RPMI7951 (cell line): ENCODE results near the gene DYSF. TPM values are rescaled to one million over a fixed set of nuclear protein-coding genes. Genes with fewer than 3 reads are reported as not detected.

ENCODE experiments used
- DNase-seq: peaks from one replicate; pipeline ENCODE4 v3.0.0-alpha.2; 2012; ENCODE audit warnings: low read depth
- total RNA-seq: library from RNA; depleted of rRNA; stranded (reverse); fragments of >200 nt; shearing (Covaris generic); gene quantifications from 2 replicates; pipeline ENCODE4 v1.2.3, GENCODE V29; 2014

Gene DYSF
- total RNA-seq, 1 experiment from 2014 or later: 1.2 TPM

DNA sequence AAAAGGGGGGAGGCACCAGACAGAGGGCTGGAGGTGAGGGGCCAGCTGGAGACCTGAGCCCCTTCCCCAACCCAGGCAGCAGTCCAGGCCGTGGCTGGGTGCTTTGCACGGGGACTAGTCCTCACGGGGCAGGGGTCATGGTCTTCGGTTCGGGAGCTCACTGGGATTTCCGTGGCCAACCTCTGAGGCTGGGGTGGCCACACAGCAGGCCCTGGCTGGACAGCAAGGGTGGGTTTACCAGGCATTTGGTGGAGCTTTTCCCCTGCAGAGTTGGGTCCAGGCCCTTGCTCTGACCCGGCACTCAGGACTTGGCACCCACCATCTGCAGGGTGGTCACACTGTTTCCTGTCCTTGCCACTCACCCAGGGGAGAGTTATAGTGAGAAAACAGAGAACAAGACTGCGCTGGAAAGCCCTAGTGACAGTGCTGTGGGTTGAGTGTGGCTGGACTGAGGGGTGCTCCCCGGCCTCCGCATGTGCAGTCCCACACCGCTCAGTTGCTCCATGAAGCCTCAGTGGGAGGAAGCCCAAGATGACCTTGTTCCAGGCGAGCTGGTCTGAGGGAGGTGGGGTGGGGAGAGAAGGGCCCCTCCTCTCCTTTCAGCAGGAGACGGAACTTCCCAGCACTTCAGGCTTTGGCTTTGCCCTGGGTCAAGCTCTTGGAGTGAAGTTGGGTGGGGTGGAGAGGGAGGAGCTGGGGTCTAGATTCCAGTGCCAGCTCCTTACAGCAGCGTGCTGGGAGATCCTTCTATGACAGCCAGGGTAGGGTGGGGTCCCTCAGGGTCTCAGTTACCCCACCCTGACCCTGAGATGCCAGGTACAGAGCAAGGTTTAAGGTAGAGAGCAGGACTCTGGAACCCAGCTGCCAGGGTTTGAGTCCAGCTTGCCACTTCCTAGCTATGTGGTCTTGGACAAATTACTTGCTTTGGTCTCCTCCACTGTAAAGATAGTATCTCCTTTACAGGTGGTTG lies 219.8 kb downstream of the DYSF start:
- no peak for DNase-seq

DNA sequence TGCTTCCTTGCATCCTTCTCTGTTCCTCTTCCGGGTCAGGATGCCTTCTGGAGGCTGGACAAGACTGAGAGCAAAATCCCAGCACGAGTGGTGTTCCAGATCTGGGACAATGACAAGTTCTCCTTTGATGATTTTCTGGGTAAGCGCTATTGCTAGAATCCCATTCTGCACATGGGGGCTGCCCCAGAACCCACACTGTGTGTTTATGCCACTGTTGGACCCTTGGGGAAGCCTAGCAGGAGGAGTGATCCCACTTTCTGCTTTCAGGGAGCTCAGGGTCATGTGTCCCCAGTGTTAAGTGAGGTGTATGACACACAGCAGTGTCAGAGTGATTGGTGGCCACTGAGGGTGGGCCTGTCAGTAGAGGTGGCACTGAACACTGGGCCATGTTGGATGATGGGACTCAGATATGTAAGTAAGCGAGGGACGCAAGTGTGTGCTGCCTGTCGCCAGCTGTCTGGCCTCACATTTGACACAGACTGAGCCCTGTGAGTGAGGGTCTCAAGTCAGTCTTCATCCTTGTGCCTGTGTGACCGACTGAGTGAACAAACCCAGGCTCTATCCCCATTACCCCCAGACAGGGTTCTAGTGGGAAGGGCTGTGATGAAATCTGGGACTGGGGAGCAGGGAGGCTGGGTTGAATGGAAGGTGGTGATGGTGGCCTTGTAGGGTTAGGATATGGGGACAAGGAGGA lies 220.9 kb downstream of the DYSF start:
- DNase-seq: no peak

DNA sequence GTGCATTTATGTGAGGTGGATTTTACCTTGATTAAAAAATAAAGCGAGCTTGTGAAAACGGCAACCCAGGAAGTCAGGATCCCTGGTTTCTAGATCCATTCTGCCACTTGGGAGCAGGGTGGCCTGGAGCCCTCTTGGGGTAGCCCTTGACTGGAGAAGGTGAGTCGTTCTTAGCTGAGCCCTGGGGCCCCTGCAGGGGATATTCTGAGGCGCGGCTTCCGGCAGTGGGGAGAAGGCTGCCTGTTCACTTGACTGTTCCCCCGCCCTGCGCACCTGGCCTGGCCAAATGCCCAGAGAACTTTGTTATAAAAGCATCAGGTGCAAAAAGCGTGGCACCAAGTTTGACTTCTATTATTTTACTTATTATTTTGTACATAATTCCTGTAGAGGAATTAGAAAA lies 221.9 kb downstream of the DYSF start:
- DNase-seq: no peak

DNA sequence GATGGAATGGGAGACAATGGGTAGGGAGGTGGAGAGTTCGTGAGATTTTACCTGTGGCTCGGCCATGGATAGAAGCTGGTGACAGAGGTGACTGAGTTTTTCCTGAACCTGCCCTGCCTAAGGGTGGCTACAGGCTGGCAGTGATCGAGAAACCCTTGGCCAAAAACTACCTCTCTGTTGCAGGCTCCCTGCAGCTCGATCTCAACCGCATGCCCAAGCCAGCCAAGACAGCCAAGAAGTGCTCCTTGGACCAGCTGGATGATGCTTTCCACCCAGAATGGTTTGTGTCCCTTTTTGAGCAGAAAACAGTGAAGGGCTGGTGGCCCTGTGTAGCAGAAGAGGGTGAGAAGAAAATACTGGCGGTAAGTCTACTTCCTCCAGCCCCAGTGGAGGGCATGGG lies 225.5 kb downstream of the DYSF start:
- DNase-seq: no peak

DNA sequence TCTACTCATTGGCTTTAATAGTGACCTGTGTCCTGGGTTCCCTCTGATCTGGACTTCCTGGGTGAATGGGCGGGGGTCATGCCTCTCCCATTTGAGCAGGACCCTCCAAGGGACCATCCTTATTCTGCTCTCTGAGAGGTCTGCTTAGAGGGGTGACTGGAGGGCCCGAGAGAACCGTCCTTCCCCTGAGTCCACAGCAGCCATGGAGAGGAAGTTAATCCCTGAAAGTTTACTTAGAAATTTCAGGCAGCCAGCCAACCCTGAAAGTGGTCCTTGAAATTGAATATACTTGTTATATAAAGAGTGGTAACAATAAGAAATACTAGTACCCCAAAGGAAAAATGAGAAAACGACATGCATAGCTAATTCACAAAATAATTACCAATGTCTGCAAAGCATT lies 226.1 kb downstream of the DYSF start:
- no peak for DNase-seq

DNA sequence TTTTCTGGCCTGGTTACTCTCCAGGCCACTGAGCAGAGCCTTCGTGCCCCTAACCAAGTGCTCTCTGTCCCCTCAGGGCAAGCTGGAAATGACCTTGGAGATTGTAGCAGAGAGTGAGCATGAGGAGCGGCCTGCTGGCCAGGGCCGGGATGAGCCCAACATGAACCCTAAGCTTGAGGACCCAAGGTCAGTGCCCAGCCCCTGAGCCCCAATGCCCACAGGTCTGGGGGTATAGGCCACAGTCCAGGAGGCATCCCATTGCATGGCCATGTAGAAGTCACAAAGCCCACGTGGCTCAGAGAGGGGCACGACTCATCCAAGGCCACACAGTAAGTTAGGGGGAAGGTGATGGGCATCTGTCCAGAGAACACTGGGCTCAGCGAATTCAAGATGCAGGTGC lies 227.6 kb downstream of the DYSF start:
- DNase-seq: no peak

DNA sequence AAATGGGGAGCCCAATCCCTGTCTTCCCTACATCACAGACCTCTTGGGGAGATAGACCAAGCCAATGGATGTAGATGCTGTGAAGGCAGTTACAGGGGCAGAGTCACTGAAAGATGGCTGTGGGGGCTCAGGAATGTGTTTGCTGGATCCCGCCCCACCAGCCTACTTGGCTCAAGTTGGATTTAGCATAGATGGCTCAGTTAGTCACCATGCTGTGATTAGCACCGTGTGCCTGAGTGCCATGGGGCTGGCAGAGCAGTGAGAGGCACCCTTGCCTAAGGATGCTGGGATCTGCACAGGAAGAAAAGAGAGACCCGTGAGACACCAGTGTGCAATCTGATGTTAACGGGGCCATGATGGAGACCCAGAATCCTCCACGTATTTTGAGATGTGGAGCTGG lies 228.3 kb downstream of the DYSF start:
- no peak for DNase-seq

DNA sequence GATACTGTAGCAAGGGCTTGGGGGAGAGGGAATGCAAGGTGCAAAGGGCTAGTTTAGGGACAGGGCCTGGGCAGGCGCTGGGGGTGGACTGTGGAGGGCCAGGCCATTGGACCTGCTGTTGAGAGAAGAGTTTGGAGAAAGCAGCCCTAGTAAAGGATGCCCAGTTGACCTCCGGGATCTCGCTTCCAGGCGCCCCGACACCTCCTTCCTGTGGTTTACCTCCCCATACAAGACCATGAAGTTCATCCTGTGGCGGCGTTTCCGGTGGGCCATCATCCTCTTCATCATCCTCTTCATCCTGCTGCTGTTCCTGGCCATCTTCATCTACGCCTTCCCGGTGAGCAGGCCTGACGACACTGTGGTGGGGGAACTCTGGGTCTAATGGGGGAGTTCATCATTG lies 229.0 kb downstream of the DYSF start:
- DNase-seq: no peak

DNA sequence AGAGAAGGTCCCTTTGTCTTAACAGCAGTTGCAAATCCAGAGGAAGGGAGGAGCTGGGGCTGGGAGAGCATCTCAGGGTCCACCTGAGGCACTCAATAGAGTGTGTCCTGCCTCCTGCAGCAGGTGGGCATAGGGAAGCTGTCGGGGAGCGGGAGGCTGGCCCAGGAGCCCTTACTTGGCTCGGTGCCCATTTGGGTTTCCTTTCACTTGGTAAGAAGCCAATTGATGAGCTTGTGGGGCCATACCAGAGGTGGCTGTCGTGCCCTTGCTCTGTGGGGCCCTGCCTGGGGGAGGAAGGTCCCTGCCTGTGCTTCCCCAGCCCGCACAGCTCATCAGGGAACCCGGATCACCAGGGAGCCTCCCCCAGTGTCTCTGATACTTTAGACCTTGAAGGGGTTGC lies 229.7 kb downstream of the DYSF start:
- DNase-seq: no peak

DNA sequence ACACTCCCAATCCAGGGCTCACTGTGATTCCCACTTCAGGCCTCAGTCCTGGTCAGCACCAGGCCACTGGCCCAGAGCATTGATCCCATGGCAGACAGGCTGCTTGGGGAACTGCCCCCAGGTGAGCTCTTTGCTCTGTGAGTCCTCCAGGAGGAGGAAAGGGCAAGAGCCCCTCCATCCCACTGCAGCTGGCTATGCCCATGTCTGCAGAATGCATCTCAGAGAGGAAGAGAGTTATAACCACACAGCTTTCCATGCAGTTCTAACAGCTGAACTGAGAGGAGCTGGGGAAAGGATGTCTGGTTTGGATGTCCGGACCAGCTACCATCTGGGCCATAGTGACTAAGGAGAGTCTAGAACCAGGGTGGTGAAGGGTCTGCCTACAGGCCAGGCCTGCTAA lies 230.3 kb downstream of the DYSF start:
- no peak for DNase-seq

DNA sequence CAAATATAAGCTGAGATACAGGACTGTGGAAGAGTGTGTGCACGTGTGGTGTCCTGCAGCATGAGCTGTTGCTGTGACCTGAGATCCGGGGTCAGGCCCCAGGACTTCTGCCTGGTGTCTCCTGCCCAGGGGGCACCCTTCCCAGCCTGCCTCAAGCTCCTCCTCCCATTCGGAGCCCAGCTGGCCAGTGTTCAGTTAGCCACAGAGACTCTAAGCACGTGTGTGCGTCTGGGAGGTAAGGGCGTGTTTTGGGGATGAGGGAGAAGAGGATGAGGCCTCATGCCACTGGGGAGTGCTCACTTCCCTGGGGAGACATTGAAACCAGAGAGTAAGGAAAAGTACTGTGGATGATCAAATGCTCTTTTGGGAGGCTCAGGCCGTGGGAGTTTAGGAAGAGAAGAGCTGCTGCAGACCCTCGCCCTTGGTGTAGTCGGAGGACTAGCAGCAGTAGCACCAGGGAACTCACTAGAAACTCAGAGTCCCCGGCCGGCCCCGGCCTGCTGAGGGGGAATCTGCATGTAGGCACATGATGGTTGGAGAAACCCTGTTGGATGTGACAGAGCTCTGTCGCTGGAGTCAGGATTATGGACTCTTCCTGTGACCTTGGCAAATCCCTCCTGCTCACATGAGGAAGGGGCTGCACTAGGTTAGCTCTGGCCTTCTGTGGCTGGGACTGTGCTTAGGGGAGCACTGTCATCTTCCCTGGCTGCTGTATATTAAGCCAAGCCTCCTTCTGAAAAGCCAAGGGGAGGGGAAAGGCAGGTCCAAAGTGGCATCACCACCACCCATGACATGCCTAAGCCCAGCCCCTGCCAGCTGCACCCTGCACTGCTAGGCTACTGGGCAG lies 231.1 kb downstream of the DYSF start:
- DNase-seq: no peak

DNA sequence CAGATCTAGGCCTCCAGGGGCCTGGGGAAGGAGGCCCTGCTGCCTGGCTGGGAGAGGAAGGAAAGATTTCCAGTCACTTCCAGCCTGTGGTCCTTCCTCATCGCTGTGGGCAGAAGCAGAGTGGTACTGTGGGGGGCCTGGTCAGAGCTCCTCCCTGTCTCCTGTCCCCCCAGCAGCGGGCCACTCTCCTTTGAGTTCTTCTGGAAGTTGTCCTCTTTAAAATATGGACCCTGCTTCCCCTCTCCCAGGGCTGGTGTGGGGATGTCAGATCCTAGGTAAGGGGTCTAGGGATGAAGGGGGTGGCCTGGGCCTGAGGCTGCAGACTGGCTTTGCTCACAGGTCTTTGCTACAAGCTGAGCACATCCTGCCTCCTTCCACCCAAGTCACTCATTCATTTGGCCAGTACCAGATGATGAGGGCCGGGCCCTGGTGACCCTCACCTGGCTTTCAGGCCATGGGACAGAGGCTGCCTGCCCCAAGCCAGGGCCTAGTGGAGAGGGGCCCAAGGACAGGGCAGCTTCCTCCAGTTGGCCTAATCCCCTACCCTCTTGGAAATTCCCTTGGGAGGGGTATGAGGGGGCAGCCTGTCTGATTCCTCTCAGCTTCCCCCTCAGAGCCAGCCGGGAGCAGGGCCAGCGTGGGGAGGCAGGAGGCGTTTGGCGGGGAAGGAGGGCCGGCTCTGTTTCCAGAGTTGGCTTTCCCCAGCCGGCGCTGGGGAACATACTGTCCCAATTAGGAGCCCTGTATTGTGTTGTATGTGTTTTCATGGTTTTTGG lies 231.9 kb downstream of the DYSF start:
- DNase-seq: no peak

DNA sequence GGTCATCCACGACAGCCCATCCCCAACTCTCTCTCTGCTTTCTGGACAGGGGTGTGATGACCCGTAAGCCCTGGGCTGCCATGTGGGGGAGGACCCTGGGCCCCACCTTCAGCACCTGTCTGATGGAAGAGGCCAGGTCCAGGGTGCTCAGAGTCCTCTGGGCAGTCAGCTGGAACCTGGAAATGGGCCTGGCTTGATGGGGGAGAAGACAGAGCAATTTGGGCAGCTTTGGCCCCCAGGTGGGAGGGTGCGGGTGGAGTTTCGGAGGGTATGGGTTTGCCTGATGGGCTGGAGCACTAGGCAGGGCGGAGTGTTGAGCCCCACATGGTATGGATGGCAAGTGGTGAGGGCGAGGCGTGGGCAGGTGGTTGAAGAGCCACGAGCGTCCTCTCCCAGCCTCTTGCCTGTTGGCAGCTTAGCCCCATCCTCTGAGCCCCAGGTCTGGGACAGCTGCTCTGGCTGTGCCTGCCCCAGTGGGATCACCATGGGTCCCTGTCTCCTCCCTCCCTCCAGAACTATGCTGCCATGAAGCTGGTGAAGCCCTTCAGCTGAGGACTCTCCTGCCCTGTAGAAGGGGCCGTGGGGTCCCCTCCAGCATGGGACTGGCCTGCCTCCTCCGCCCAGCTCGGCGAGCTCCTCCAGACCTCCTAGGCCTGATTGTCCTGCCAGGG lies 232.7 kb downstream of the DYSF start:
- DNase-seq: no peak

DNA sequence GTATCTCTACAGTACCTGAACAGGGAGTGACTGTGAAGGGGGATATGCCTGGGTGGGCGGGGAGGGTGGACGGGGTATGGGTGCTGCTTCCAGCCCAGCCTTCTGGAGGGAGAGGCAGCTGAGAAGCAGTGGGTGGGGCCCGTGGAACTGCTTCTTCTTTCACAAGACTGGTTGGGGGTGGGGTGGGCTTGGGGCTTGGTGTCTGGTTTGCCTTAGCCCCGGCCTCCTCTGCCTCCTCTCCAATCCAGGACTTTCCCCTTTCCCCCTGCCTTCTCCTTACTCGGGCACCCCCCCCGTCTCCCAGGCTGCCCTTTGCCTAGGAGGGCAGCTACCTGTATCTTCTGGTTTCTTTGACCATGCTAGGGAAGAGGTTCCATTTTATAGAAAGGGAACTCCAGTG lies 233.4 kb downstream of the DYSF start:
- DNase-seq: no peak

DNA sequence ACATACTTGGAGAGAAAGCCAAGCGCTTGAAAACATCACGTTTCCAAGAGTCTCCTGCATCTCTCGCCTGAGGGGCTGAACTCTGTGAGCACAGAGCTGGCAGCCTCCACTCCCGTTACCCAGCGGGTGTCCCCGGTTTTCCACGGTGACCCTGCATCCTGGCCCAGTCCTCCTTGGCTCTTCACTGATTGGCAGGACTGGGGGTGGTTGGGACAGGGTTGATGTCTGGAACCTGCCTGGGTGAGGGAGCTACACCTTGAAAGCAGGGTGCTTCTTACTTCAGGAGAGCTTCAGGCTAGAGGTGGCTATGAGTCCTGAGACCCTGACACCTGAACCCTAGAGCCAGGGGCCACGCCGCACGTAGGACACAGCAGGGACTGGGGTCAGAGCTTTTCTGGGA lies 234.1 kb downstream of the DYSF start:
- DNase-seq: no peak

DNA sequence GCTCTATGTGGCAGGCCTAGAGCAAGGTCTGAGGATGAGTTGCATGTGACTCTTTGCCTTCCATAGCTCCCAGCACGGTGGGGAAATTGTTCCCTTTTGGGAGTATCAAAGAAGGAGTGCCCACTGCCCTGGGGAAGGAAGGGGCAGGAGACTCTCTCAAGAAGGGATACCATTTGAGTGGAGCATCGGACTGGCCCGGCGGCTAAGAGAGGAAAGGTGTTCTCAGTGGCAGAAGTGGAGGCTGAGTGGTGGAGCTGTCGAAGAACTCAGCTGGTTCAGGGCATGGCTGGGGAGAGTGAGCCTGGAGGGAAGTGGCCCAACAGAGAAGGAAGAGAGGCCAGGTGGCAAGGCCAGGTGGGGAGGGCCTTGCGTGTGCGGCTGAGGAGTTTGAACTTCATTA lies 235.2 kb downstream of the DYSF start:
- no peak for DNase-seq

DNA sequence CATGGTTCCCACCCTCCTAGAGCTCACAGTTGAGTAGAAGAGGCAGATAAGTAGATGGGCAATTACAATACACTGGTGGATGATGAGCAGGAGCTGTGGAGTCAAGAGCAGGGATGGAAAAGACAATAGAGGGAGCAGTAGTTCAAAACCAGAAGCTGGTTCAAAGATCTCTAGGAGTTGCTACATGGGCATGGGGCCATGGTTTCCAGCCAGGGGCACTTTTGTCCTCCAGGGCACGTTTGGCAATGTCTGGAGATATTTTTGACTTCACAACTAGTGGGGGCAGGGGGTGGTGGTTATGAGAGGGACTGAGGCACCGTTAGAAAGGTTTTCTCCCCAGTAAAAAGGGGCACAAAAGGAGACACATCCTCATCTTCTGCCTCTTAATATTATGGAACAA lies 236.0 kb downstream of the DYSF start:
- no peak for DNase-seq

DNA sequence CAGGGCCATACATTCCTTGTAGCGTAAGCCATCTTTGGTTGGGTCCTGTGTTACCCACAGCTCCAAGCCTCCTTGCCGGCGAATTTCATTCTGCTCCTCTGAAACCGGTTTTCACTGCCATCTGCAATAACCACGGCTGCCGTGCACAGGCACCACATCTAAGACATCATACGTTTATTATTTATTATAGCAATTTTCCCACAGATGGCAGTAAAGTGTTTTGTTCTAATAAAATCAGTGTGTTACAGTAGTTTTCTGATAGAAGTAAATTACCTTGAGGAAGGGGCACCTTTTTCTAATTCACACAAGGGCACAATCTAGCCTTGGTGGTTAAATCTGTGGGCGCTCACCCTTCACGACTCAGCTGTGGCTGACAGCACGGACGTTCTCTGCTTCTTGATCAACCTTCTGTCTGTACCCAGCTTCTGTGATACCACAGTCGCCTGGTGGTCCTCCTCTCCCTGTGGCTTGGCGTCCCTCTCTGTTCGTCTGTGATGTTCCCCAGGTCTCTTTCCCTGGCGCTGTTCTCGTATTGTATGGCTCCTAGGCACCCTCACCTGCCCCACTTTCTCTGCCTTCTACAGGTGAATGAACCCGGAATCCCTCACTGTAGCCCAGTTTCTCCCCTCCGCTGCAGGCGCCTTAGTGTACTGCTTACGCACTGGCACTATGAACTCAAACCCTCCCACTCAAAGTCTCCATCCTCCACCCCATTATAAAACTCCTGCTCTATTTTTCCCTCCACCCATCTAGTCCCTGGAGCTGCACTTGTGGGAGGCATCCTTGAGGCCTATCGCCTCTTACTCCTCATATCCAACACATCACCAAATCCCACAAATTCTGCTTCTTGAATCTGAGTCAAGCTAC lies 236.8 kb downstream of the DYSF start:
- DNase-seq: no peak

DNA sequence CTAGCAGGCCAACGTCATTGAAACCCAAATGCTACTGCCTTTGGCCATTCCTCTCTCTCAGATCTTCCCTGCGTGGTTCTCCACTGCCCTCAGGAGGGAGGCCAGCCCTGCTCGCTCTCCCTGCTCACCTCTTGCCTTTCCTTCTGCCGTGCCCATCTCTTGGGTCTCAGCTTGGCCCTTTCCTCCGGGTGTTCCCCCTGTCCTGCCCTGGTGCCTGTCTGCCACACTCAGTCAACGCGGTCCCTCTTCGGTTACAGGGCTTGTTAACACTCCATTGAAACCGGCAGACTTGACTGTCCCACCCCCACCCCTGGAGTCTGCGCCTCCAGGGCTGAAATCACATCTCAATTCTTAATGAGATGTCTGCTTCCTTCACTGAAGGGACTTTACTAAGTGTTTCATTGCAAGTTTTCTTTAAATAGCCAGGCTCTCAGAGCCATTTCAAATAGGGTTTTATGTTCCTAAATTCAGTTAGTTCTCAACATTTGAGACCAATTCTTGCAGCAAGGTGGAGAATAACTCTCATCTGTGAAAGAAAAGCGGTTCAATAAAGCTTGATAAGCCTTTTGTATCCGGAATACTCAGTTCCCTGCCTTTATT lies 237.6 kb downstream of the DYSF start:
- no peak for DNase-seq
